ENCODE data around the gene AMHR2. TPM values are rescaled to one million over a fixed set of nuclear protein-coding genes. Genes with fewer than 3 reads are reported as not detected.
A peak's percentile ranks its signal among the peaks of the same experiment; 100 is the strongest.
"Not testable (repeated sequence)": the region's sequence is repeated elsewhere in the genome, so short reads cannot be mapped to it uniquely, and the experiment has no call there.

The AMHR2 gene
- total RNA-seq, 2 experiments from 2014 or later: not detected

GRCh38 chr12:53435326-53435725 lies 11.7 kb downstream of the AMHR2 start:
- CTCF ChIA-PET: interaction anchor here (0.7 kb wide), 1 partner anchor 55 kb away, joined by 3 read pairs; the partner anchor contains the start of gene SP1
- H3K27ac Mint-ChIP-seq; DNase-seq; H3K36me3 Mint-ChIP-seq; H3K4me1 Mint-ChIP-seq (ENCODE audit: low read depth); H3K27me3 Mint-ChIP-seq; H3K9me3 Mint-ChIP-seq; H3K4me3 Mint-ChIP-seq; intact Hi-C loops (cut with micrococcal nuclease); POLR2A ChIA-PET: not testable (repeated sequence)

DNA sequence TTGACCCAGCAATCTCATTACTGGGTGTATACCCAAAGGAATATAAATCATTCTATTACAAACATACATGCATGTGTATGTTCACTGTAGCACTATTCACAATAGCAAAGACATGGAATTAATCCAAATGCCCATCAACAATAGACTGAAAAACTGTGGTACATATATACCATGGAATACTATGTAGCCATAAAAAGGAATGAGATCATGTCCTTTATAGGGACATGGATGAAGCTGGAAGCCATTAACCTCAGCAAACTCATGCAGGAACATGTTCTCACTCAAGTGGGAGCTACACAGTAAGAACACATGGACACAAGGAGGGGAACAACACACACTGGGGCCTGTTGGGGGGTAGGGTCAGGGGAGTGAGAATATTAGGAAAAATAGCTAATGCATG lies 15.9 kb downstream of the AMHR2 start:
- CTCF ChIA-PET: interaction anchor here (0.9 to 2.5 kb wide), 2 partner anchors 18 to 87 kb away, joined by 4 to 14 read pairs; no protein-coding TSS in a partner anchor
- H3K9me3 Mint-ChIP-seq; H3K27me3 Mint-ChIP-seq; DNase-seq; H3K27ac Mint-ChIP-seq; H3K4me3 Mint-ChIP-seq; intact Hi-C loops (cut with micrococcal nuclease): not testable (repeated sequence)
- Mint-ChIP-seq H3K4me1 (ENCODE audit: low read depth) (peaks cover 24% of the 10 kb centered on the region), H3K36me3 (peaks cover 14% of the 10 kb centered on the region)
- POLR2A ChIA-PET: interaction anchor here (0.7 kb wide), 1 partner anchor 20 kb away, joined by 3 read pairs; no protein-coding TSS in a partner anchor

DNA sequence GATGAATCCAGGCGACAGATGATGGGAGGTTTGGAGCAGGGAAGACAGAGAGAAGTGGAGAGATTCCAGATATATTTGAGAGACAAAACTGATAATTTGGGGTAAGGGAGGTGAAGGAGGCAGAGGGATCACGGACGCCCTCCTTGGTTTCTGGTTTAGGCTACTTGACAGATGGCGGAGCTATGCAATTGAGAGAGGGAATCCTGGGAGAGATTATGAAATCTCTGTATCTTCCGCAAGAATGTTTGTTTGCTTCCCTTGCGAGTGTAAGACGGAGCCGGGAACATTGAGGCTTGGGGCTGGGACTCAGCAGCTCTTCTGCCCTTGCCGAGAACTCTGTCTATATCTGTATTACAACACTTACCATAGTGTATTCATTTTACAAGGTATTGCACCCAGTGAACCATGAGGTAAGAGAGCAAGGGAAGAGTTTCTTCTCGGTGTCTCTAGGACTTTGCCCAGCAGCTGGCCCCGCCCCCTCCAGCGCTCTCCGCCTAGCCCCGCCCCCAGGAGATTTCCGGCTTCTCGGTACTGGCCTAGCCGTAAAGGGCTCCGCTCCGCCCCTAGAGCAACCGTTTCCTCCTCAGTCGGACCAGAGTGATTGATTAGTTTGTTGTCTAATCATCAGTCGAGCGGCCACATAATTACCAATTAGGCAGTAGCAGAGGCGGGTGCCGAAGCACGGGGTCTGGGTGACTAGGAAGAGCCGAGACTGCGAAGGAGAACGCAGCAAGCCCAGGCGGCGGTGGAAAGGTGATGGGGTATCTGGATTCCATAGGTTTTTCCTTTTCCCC lies 17.6 kb downstream of the AMHR2 start, which contains the start of gene PRR13:
PRR13 (plus strand) TSS at position 695 of the 794 bp plus-strand sequence. CDS start 981 bp downstream, outside the sequence.
- H3K27ac Mint-ChIP-seq: peak within 1 kb of the TSS; percentile 93
- peak within 1 kb of the TSS; percentile 97 for H3K4me3 Mint-ChIP-seq
- ChIA-PET POLR2A (interaction anchor here (1.0 to 1.6 kb wide), 5 partner anchors 33 to 120 kb away, joined by 3 to 6 read pairs (median 3); partner anchors contain the start of genes AAAS and TARBP2), CTCF (interaction anchor here (0.6 to 2.5 kb wide), 6 partner anchors 15 to 120 kb away, joined by 3 to 14 read pairs (median 4); partner anchors contain the start of gene AAAS)
- H3K36me3 Mint-ChIP-seq: peaks cover 25% of the 10 kb centered on the region
- peak; percentile 100 for DNase-seq
- intact Hi-C loops (cut with micrococcal nuclease): loop anchor here (1.0 kb wide), 6 partner anchors 10 to 142 kb away; partner anchors contain the start of gene MYG1
- no peaks in the 10 kb centered on the region for H3K9me3 Mint-ChIP-seq
- H3K4me1 Mint-ChIP-seq (ENCODE audit: low read depth): peaks cover 37% of the 10 kb centered on the region
- no peaks in the 10 kb centered on the region for H3K27me3 Mint-ChIP-seq

DNA sequence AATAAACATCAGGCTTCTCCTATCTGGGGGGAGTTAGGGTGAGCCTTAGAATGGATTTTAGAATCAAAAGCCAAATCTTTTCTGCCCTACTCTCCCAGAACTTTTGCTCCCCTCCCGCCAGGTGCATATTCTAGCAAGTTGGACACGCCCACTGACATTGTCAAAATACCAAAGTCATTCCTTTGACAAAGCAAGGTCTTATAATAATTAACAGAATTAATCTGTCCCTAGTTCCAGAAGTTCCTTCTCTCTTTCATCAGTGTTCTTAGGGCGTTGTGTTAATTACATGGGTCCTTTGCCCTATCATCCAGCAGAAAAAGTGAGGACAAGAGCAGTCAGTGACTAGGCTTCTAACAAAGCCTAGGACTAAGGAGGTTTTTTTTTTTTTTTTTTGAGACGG lies 20.3 kb downstream of the AMHR2 start:
- no peaks in the 10 kb centered on the region for H3K9me3 Mint-ChIP-seq
- DNase-seq: no peak
- peak overlapping the region; percentile 2 for H3K4me3 Mint-ChIP-seq
- H3K36me3 Mint-ChIP-seq: peaks cover 37% of the 10 kb centered on the region
- intact Hi-C loops (cut with micrococcal nuclease): no loop called here
- CTCF ChIA-PET: no interaction called here
- POLR2A ChIA-PET: no interaction called here
- peak overlapping the region; percentile 26 for H3K27ac Mint-ChIP-seq
- H3K4me1 Mint-ChIP-seq (ENCODE audit: low read depth): peaks cover 37% of the 10 kb centered on the region
- H3K27me3 Mint-ChIP-seq: no peaks in the 10 kb centered on the region

- Mint-ChIP-seq H3K36me3 (peaks cover 37% of the 10 kb centered on the region), H3K4me1 (ENCODE audit: low read depth) (peaks cover 37% of the 10 kb centered on the region), H3K27ac (peak overlapping the region; percentile 23)
- H3K4me3 Mint-ChIP-seq; DNase-seq; intact Hi-C loops (cut with micrococcal nuclease); POLR2A ChIA-PET; H3K27me3 Mint-ChIP-seq; H3K9me3 Mint-ChIP-seq: not testable (repeated sequence)
- CTCF ChIA-PET: interaction anchor here (0.7 kb wide), 1 partner anchor 258 kb away, joined by 5 read pairs; no protein-coding TSS in a partner anchor
These were observed 21.1 kb downstream of the AMHR2 start for GRCh38 chr12:53444593-53445325.

- H3K36me3 Mint-ChIP-seq: peaks cover 50% of the 10 kb centered on the region
- peaks cover 25% of the 10 kb centered on the region for H3K4me1 Mint-ChIP-seq (ENCODE audit: low read depth)
- CTCF ChIA-PET: interaction anchor here (1.0 to 1.4 kb wide), 2 partner anchors 43 to 99 kb away, joined by 3 to 7 read pairs; no protein-coding TSS in a partner anchor
- H3K27ac Mint-ChIP-seq: no peak overlapping the region
- H3K27me3 Mint-ChIP-seq: no peaks in the 10 kb centered on the region
- DNase-seq: no peak
- no peak overlapping the region for H3K4me3 Mint-ChIP-seq
- H3K9me3 Mint-ChIP-seq: no peaks in the 10 kb centered on the region
- POLR2A ChIA-PET: interaction anchor here (0.7 kb wide), 1 partner anchor 23 kb away, joined by 3 read pairs; no protein-coding TSS in a partner anchor
- intact Hi-C loops (cut with micrococcal nuclease): loop anchor here (1.0 to 5.0 kb wide), 7 partner anchors 10 to 271 kb away; partner anchors contain the start of genes AAAS, ATP5MC2, CSAD and PRR13
These were observed 27.3 kb downstream of the AMHR2 start for GRCh38 chr12:53450936-53451335.

GRCh38 chr12:53451661-53452158 lies 28.1 kb downstream of the AMHR2 start, which contains the start of gene PCBP2:
TSS of gene PCBP2 (plus strand) at chr12:53452102. CDS start at chr12:53454801, 2,699 bp downstream.
- intact Hi-C loops (cut with micrococcal nuclease): loop anchor here (1.0 to 5.0 kb wide), 9 partner anchors 10 to 271 kb away; partner anchors contain the start of genes AAAS, ATP5MC2, CSAD and PRR13
- H3K36me3 Mint-ChIP-seq: peaks cover 51% of the 10 kb centered on the region

GRCh38 chr12:53452159-53453077 lies 28.8 kb downstream of the AMHR2 start:
- H3K4me1 Mint-ChIP-seq (ENCODE audit: low read depth): peaks cover 23% of the 10 kb centered on the region
- CTCF ChIA-PET: interaction anchor here (0.8 to 4.0 kb wide), 4 partner anchors 12 to 100 kb away, joined by 3 to 13 read pairs (median 4); no protein-coding TSS in a partner anchor
- H3K9me3 Mint-ChIP-seq: no peaks in the 10 kb centered on the region
- POLR2A ChIA-PET: interaction anchor here (1.0 to 4.0 kb wide), 2 partner anchors 23 to 48 kb away, joined by 3 to 53 read pairs; no protein-coding TSS in a partner anchor
- intact Hi-C loops (cut with micrococcal nuclease): loop anchor here (1.0 to 5.0 kb wide), 4 partner anchors 22 to 230 kb away; partner anchors contain the start of gene ATP5MC2
- peaks cover 54% of the 10 kb centered on the region for H3K36me3 Mint-ChIP-seq
- peak; percentile 78 for DNase-seq
- peak overlapping the region; percentile 98 for H3K27ac Mint-ChIP-seq
- peak overlapping the region; percentile 94 for H3K4me3 Mint-ChIP-seq
- H3K27me3 Mint-ChIP-seq: no peaks in the 10 kb centered on the region

More at GRCh38 chr12:53451661-53452158, 28.1 kb downstream of the AMHR2 start, which contains the start of gene PCBP2:
- ChIA-PET CTCF (interaction anchor here (1.0 to 1.4 kb wide), 2 partner anchors 42 to 99 kb away, joined by 3 to 7 read pairs; no protein-coding TSS in a partner anchor), POLR2A (interaction anchor here (0.7 kb wide), 1 partner anchor 22 kb away, joined by 3 read pairs; no protein-coding TSS in a partner anchor)
- peaks cover 23% of the 10 kb centered on the region for H3K4me1 Mint-ChIP-seq (ENCODE audit: low read depth)
- H3K27me3 Mint-ChIP-seq: no peaks in the 10 kb centered on the region
- no peaks in the 10 kb centered on the region for H3K9me3 Mint-ChIP-seq
- peak; percentile 99 for DNase-seq
- peak within 1 kb of the TSS; percentile 94 for H3K4me3 Mint-ChIP-seq
- H3K27ac Mint-ChIP-seq: peak within 1 kb of the TSS; percentile 98

- POLR2A ChIA-PET: interaction anchor here (0.8 to 4.0 kb wide), 4 partner anchors 10 to 38 kb away, joined by 3 to 53 read pairs (median 5); no protein-coding TSS in a partner anchor
- peaks cover 54% of the 10 kb centered on the region for H3K36me3 Mint-ChIP-seq
- intact Hi-C loops (cut with micrococcal nuclease): loop anchor here (2.0 to 5.0 kb wide), 3 partner anchors 21 to 232 kb away; partner anchors contain the start of gene ATP5MC2
- peak overlapping the region; percentile 94 for H3K4me3 Mint-ChIP-seq
- no peaks in the 10 kb centered on the region for H3K9me3 Mint-ChIP-seq
- no peaks in the 10 kb centered on the region for H3K27me3 Mint-ChIP-seq
- peak overlapping the region; percentile 98 for H3K27ac Mint-ChIP-seq
- CTCF ChIA-PET: interaction anchor here (0.8 to 4.0 kb wide), 4 partner anchors 23 to 102 kb away, joined by 3 to 13 read pairs (median 4); no protein-coding TSS in a partner anchor
- DNase-seq: no peak
- H3K4me1 Mint-ChIP-seq (ENCODE audit: low read depth): peaks cover 27% of the 10 kb centered on the region
These were observed 30.4 kb downstream of the AMHR2 start for GRCh38 chr12:53453953-53454640.
